ENCODE data around the gene NAB2. TPM values are rescaled to one million over a fixed set of nuclear protein-coding genes. Genes with fewer than 3 reads are reported as not detected.
"Not testable (repeated sequence)": the region's sequence is repeated elsewhere in the genome, so short reads cannot be mapped to it uniquely, and the experiment has no call there.

Gene NAB2
- total RNA-seq, 4 donors from 2014 or later: 44.1 to 89.6 (median 64.6) TPM

DNA sequence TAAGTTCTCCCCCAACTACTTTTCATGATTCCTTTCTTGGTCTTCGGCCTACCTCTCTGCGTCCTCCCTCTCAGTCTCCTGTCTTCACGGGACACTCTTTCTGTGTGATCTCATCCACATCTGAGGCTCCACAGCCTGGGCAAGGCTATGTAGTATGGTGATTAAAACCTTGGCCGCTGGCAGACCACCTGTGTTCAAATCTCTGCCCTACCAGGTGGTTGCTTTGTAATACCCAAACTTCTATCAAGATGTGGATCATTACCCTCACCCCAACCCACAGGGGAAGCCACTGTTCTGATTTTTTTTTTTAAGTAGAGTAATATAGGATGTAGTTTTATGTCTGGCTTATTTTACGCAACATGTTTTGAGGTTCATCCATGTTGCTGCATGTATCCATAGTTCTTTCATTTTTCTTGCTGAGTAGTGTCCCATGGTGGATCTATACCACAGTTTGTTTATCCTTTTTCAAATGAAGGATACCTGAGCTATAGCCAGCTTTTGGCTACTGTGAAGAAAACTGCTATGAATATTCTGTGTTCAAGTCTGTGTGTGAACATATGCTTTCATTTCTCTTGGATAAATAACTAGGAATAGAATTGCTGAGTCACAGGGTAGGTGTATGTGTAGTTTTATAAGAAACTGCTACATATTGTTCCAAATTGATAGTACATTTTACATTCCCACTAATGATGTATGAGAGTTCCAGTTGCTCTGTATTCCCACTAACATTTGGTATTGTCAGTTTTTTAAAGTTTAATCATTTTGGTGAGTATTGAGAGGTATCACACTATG is 30.6 kb downstream of the NAB2 start:
- TF ChIP-seq, protein P1, sequence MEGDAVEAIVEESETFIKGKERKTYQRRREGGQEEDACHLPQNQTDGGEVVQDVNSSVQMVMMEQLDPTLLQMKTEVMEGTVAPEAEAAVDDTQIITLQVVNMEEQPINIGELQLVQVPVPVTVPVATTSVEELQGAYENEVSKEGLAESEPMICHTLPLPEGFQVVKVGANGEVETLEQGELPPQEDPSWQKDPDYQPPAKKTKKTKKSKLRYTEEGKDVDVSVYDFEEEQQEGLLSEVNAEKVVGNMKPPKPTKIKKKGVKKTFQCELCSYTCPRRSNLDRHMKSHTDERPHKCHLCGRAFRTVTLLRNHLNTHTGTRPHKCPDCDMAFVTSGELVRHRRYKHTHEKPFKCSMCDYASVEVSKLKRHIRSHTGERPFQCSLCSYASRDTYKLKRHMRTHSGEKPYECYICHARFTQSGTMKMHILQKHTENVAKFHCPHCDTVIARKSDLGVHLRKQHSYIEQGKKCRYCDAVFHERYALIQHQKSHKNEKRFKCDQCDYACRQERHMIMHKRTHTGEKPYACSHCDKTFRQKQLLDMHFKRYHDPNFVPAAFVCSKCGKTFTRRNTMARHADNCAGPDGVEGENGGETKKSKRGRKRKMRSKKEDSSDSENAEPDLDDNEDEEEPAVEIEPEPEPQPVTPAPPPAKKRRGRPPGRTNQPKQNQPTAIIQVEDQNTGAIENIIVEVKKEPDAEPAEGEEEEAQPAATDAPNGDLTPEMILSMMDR (IDR thresholded peaks at IDR 0.05): no peak
- TF ChIP-seq POLR2A (IDR thresholded peaks at IDR 0.05): no peak
- intact Hi-C loops (cut with DNase I; ENCODE audit: low total_unique reads): no loop called here
- H3K4me3 ChIP-seq (ENCODE audit: low read depth, poor library complexity, severe bottlenecking): no peak overlapping the region
- DNase-seq (ENCODE audit: low spot score in 2 of 2): no peak
- WGBS, 2 donors: 89 to 91% methylated on average over 5 of the region's 5 CpGs

DNA sequence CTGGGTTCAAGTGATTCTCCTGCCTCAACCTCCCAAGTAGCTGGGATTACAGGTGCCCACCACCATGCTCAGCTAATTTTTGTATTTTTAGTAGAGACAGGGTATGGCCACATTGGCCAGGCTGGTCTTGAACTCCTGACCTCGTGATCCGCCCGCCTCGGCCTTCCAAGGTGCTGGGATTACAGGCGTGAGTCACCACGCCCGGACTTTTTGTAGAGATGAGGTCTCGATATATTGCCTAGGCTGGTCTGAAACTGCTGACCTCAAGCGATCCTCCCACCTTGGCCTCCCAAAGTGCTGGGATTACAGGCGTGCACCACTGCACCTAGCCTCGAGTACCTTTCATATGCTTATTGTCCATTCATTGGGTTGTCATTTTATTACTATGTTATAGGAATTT is 31.8 kb downstream of the NAB2 start:
- H3K4me3 ChIP-seq (ENCODE audit: low read depth, poor library complexity, severe bottlenecking); intact Hi-C loops (cut with DNase I; ENCODE audit: low total_unique reads); DNase-seq (ENCODE audit: low spot score in 2 of 2): not testable (repeated sequence)
- 89 to 91% methylated on average over 11 of the region's 11 CpGs for WGBS, 2 donors

DNA sequence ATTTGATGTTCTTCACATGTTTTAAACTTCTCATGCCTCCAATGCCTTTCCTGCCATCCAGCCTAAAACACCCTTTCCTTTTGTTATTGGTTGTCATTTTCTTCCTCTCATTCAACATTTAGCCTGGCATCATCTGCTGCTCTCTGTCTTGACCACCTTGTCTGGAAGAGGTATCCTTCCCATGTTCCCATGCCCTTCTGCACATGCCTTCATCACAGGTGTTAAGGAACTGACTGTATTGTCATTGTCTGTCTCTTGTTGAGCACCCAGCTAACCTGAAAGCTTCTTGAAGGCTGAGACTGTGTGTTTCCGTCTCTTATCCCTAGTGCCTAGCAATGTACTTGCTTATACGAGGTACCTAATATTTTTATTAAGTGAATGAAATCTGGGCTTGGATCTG is 34.9 kb downstream of the NAB2 start:
- intact Hi-C loops (cut with DNase I; ENCODE audit: low total_unique reads): loop anchor here (2.0 kb wide), 1 partner anchor 59 kb away; no protein-coding TSS in a partner anchor
- H3K4me3 ChIP-seq (ENCODE audit: low read depth, poor library complexity, severe bottlenecking): no peak overlapping the region
- whole genome bisulfite sequencing, 2 donors: 36 to 41% methylated on average over 2 of the region's 2 CpGs
- DNase-seq (ENCODE audit: low spot score in 2 of 2): no peak
- TF ChIP-seq POLR2A (IDR thresholded peaks at IDR 0.05): no peak
- TF ChIP-seq, protein P1 (IDR thresholded peaks at IDR 0.05): no peak

DNA sequence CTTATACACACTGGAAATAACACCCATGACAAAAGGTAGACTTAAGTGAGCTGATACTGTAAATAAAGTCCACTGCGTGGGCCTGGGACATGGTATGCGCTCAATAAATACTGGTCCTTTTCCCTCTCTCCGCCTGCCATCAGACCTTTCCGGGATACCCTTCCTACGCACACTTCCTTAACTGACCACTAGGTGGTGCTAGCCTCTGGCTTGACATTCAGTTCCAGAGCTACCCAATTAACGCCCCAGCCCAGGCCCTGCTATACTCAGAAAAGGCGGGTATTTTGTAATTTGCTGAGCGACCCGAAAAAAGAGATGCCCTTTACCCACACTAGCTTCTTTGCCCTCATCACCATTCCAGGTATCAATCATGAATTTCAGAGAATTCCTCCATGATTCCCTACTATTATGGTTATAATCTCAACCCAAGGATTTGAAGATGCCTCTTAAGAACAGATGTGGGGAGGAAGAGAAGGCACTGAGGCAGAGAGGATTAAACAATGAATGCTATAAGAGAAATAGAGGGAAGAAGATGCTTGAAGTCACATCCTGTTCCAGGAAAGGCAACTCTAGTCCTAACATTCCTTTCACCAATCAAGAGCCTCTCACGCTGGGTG is 35.5 kb downstream of the NAB2 start:
- TF ChIP-seq POLR2A (IDR thresholded peaks at IDR 0.05): no peak
- TF ChIP-seq, protein P1 (IDR thresholded peaks at IDR 0.05): peak in 1 of 3 donors; percentile 98
- WGBS, 2 donors: 14 to 15% methylated on average over 10 of the region's 10 CpGs
- intact Hi-C loops (cut with DNase I; ENCODE audit: low total_unique reads): no loop called here
- peak; percentile 76 to 94 for DNase-seq (ENCODE audit: low spot score in 2 of 2)
- H3K4me3 ChIP-seq (ENCODE audit: low read depth, poor library complexity, severe bottlenecking): no peak overlapping the region

DNA sequence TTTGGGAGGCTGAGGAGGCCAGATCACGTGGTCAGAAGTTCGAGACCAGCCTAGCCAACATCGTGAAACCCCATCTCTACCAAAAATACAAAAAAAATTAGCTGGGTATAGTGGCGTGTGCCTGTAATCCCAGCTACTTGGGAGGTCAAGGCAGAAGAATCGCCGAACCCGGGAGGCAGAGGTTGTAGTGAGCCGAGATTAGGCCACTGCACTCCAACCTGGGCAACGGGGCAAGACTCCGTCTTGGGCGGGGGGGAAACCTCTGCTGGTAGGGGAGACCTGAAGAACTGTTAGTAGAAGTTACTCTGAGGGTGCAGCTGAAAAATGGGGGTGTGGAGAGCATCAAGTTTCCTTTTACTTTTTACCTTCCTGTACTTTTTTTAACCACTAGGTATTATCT is 37.1 kb downstream of the NAB2 start:
- no peak overlapping the region for H3K4me3 ChIP-seq (ENCODE audit: low read depth, poor library complexity, severe bottlenecking)
- intact Hi-C loops (cut with DNase I; ENCODE audit: low total_unique reads): no loop called here
- DNase-seq (ENCODE audit: low spot score in 2 of 2): no peak
- TF ChIP-seq POLR2A (IDR thresholded peaks at IDR 0.05): no peak
- TF ChIP-seq, protein P1 (IDR thresholded peaks at IDR 0.05): no peak
- 90 to 97% methylated on average over 11 of the region's 11 CpGs for WGBS, 2 donors

DNA sequence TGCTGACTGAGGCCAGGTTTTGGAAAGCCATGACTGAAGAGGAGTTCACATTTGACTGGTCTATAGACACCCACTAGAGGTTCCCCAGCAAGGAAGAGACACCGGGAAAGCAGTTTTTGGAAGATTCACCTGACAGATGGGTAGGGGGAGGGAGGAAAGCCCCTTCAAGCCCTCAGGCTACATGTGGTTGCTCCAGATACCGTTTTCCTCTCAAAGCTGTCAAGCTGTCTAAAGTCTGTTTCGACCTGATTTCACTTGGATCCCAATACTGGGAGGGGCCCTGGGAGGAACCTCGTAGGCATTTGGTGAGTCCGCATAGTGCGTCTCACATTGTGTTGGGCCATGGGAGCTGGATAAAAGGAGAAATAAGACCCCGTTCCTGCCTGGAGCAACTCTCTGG is 37.6 kb downstream of the NAB2 start:
- TF ChIP-seq POLR2A (IDR thresholded peaks at IDR 0.05): no peak
- TF ChIP-seq, protein P1 (IDR thresholded peaks at IDR 0.05): no peak
- intact Hi-C loops (cut with DNase I; ENCODE audit: low total_unique reads): no loop called here
- no peak for DNase-seq (ENCODE audit: low spot score in 2 of 2)
- 23 to 31% methylated on average over 7 of the region's 7 CpGs for WGBS, 2 donors
- H3K4me3 ChIP-seq (ENCODE audit: low read depth, poor library complexity, severe bottlenecking): no peak overlapping the region
